A673 (cell line): ENCODE results near the gene UACA. TPM values are rescaled to one million over a fixed set of nuclear protein-coding genes. Genes with fewer than 3 reads are reported as not detected.

Experiments
- BruUV-seq: library from RNA; stranded (reverse); fragments of 400-500 nt; replicated peaks from 2 replicates; lab custom pipeline; 2021; lab: Mats Ljungman, UMichigan
- CTCF ChIA-PET: fragments of 300-600 bp; sonication (Branson Sonifier 250); formaldehyde crosslinking; loops from one replicate; lab custom pipeline; 2022; ENCODE audit warnings: antibody characterized with exemption; lab: Charles Lee
- POLR2A ChIA-PET: fragments of 300-600 bp; sonication (Branson Sonifier 250); formaldehyde crosslinking; loops from one replicate; lab custom pipeline; 2022; ENCODE audit warnings: antibody characterized with exemption; ENCODE audit not compliant: low non-redundant PET; lab: Charles Lee
- DNase-seq: peaks from one replicate; pipeline ENCODE4 v3.0.0-alpha.2; 2015; ENCODE audit warnings: low spot score
- H3K27ac ChIP-seq: fragments of 200-600 bp; sonication (generic); 2 replicates; pipeline ENCODE4 v1.5.1; 2016; ENCODE audit warnings: mixed run types, low read depth, mild to moderate bottlenecking, mixed read lengths, antibody characterized with exemption, low read length; ENCODE audit not compliant: poor library complexity, severe bottlenecking
- H3K27me3 ChIP-seq: fragments of 200-600 bp; sonication (generic); replicated peaks from 2 replicates; pipeline ENCODE4 v1.6.1; 2017; ENCODE audit warnings: mixed run types, low read depth, mild to moderate bottlenecking, mixed read lengths, antibody characterized with exemption, low read length; ENCODE audit not compliant: insufficient read depth, poor library complexity
- H3K36me3 ChIP-seq: fragments of 200-600 bp; sonication (generic); 2 replicates; pipeline ENCODE4 v1.6.1; 2016; ENCODE audit warnings: mixed run types, mild to moderate bottlenecking, mixed read lengths, antibody characterized with exemption, low read length; ENCODE audit not compliant: insufficient read depth, poor library complexity, severe bottlenecking
- H3K4me1 ChIP-seq: fragments of 200-600 bp; sonication (generic); 2 replicates; pipeline ENCODE4 v1.6.1; 2017; ENCODE audit warnings: mixed run types, mild to moderate bottlenecking, mixed read lengths, antibody characterized with exemption, low read length; ENCODE audit not compliant: insufficient read depth, poor library complexity, severe bottlenecking
- H3K4me3 ChIP-seq: fragments of 200-600 bp; sonication (generic); 2 replicates; pipeline ENCODE4 v1.5.1; 2016; ENCODE audit warnings: low read depth, mixed run types, mild to moderate bottlenecking, mixed read lengths, low read length; ENCODE audit not compliant: poor library complexity, severe bottlenecking
- H3K9me3 ChIP-seq: fragments of 200-600 bp; sonication (generic); 2 replicates; pipeline ENCODE4 v1.6.1; 2016; ENCODE audit warnings: mixed run types, low read depth, mild to moderate bottlenecking, mixed read lengths, antibody characterized with exemption, low read length; ENCODE audit not compliant: poor library complexity, severe bottlenecking
- EZH2 ChIP-seq: fragments of 200-600 bp; sonication (generic); IDR thresholded peaks from 2 replicates; pipeline ENCODE4 v1.6.1; 2017; ENCODE audit warnings: borderline replicate concordance, low read depth, mild to moderate bottlenecking, mixed read lengths, antibody characterized with exemption, low read length; ENCODE audit not compliant: poor library complexity, severe bottlenecking
- intact Hi-C: fragments of 100-400 bp; cut with micrococcal nuclease; formaldehyde crosslinking; loops from one replicate; pipeline ENCODE4 v1.10.0; 2022; ENCODE audit not compliant: unreplicated experiment
- total RNA-seq: library from RNA; stranded (reverse); gene quantifications from 2 replicates; pipeline ENCODE4 v1.2.3, GENCODE V29; 2021
- TF ChIP-seq, protein P1 (sequence below): fragments of 300-800, 200-600 bp; sonication (generic); conservative IDR thresholded peaks from 2 replicates; pipeline ENCODE4 v1.5.1; 2017; ENCODE audit warnings: low read depth, mild to moderate bottlenecking, antibody characterized with exemption, low read length, moderate library complexity, mixed read lengths

The UACA gene
- total RNA-seq, 1 experiment from 2014 or later: 26.9 TPM

DNA sequence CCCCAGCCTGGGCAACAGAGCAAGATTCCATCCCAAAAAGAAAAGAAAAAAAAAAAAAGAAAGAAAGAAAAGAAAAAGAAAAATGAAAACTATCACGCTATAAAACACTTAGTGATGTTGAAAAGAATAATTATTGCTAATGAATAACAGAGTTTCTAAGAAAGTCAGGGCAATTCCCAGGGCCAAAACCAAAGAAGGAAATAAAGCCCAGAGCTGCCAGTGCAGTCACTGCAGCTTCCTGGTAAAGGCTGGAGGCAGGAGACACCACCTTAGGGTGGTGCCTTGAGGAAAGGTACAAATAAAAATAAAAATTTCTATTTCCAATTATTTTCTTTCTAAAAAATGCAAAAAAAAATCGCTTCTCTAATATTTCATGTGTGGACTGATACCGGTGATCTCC, 19.7 kb upstream of the UACA start:
- intact Hi-C loops: no loop called here
- Histone ChIP-seq H3K27ac (no peak overlapping the region), H3K9me3 (no peaks in the 10 kb centered on the region), H3K27me3 (no peaks in the 10 kb centered on the region), H3K4me3 (no peak overlapping the region), H3K36me3 (no peaks in the 10 kb centered on the region), H3K4me1 (no peaks in the 10 kb centered on the region)
- BruUV-seq: no TSS peak
- CTCF ChIA-PET: no interaction called here
- POLR2A ChIA-PET: no interaction called here
- no peak for DNase-seq
- TF ChIP-seq EZH2: no peak
- TF ChIP-seq, protein P1, sequence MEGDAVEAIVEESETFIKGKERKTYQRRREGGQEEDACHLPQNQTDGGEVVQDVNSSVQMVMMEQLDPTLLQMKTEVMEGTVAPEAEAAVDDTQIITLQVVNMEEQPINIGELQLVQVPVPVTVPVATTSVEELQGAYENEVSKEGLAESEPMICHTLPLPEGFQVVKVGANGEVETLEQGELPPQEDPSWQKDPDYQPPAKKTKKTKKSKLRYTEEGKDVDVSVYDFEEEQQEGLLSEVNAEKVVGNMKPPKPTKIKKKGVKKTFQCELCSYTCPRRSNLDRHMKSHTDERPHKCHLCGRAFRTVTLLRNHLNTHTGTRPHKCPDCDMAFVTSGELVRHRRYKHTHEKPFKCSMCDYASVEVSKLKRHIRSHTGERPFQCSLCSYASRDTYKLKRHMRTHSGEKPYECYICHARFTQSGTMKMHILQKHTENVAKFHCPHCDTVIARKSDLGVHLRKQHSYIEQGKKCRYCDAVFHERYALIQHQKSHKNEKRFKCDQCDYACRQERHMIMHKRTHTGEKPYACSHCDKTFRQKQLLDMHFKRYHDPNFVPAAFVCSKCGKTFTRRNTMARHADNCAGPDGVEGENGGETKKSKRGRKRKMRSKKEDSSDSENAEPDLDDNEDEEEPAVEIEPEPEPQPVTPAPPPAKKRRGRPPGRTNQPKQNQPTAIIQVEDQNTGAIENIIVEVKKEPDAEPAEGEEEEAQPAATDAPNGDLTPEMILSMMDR: no peak

DNA sequence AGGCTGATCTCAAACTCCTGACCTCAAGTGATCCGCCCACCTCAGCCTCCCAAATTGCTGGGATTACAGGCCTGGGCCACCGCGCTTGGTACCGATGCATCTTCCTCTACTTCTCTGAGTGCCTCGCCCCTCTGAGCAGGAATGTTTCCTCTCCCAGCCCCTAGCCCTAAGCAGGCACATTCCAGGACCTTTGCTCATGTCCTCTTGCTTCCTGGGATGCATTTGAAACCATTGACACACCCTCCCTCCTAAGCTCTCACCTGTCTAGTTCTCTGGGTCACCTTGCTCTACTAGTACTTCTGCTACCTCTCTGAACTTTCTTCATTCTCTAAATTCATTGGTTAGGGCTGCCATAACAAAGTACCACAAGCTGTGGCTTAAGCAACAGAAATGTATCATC, 17.9 kb upstream of the UACA start:
- Histone ChIP-seq H3K36me3 (no peaks in the 10 kb centered on the region), H3K27me3 (no peaks in the 10 kb centered on the region), H3K4me1 (no peaks in the 10 kb centered on the region), H3K27ac (no peak overlapping the region), H3K9me3 (no peaks in the 10 kb centered on the region), H3K4me3 (no peak overlapping the region)
- CTCF ChIA-PET: no interaction called here
- intact Hi-C loops: no loop called here
- DNase-seq: no peak
- BruUV-seq: no TSS peak
- POLR2A ChIA-PET: no interaction called here
- TF ChIP-seq, protein P1: no peak
- no peak for TF ChIP-seq EZH2

- POLR2A ChIA-PET: no interaction called here
- Histone ChIP-seq H3K9me3 (no peaks in the 10 kb centered on the region), H3K4me1 (no peaks in the 10 kb centered on the region), H3K4me3 (no peak overlapping the region), H3K27ac (no peak overlapping the region), H3K36me3 (no peaks in the 10 kb centered on the region), H3K27me3 (no peaks in the 10 kb centered on the region)
- DNase-seq: no peak
- BruUV-seq: no TSS peak
- intact Hi-C loops: no loop called here
- TF ChIP-seq, protein P1: no peak
- TF ChIP-seq EZH2: no peak
- CTCF ChIA-PET: no interaction called here
Observed at GRCh38 chr15:70778258-70779076, 15.1 kb upstream of the UACA start.
